Stomach (tissue), 9 donors: Measurements from ENCODE around the gene FGD3. TPM values are rescaled to one million over a fixed set of nuclear protein-coding genes. Genes with fewer than 3 reads are reported as not detected.

Source experiments
- DNase-seq, 2 donors: peaks; one replicate each; pipeline versions ENCODE4 v3.0.0 to v3.0.0-alpha.2; 2013 to 2019
- H3K27ac ChIP-seq, 5 donors: fragments of 200-600 bp in 4 of 5; sonication (generic) in 4 of 5; one replicate each; pipeline ENCODE4 v1.5.1; 2013 to 2019; ENCODE audit warnings: mild to moderate bottlenecking in 1 of 5, moderate library complexity in 1 of 5
- H3K27me3 ChIP-seq, 3 donors: fragments of 200-600 bp; sonication (generic); one replicate each; pipeline ENCODE4 v1.5.1; 2017 to 2019; ENCODE audit warnings: mixed run types in 1 of 3
- H3K36me3 ChIP-seq, 4 donors: fragments of 200-600 bp; sonication (generic); 1 replicate in 3 of 4; 2 replicates in 1 of 4; pipeline ENCODE4 v1.5.1; 2016 to 2019
- H3K4me1 ChIP-seq, 4 donors: fragments of 200-600 bp; sonication (generic); one replicate each; pipeline ENCODE4 v1.5.1; 2016 to 2019
- H3K4me3 ChIP-seq, 4 donors: fragments of 200-600 bp; sonication (generic) in 3 of 4; one replicate each; pipeline ENCODE4 v1.5.1; 2016 to 2019; ENCODE audit warnings: mild to moderate bottlenecking in 1 of 4
- H3K9me3 ChIP-seq, 4 donors: fragments of 200-600 bp; sonication (generic); one replicate each; pipeline ENCODE4 v1.5.1; 2016 to 2019
- EP300 ChIP-seq: sonication (generic); formaldehyde crosslinking; IDR thresholded peaks from one replicate; pipeline ENCODE4 v1.6.1; 2017; ENCODE audit warnings: antibody characterized with exemption
- POLR2A ChIP-seq, 4 donors: fragments of 450-650 bp; IDR thresholded peaks; one replicate each; pipeline ENCODE4 v1.6.1; 2016; ENCODE audit warnings: antibody characterized with exemption in 4 of 4, control low read depth in 2 of 4, mild to moderate bottlenecking in 1 of 4, moderate library complexity in 1 of 4
- POLR2AphosphoS5 ChIP-seq, 3 donors: sonication (generic); formaldehyde crosslinking; IDR thresholded peaks; one replicate each; pipeline ENCODE4 v1.6.1; 2016; ENCODE audit warnings: antibody characterized with exemption in 3 of 3
- WGBS, 5 donors: extraction: QIAGEN DNeasy Blood & Tissue Kit in 3 of 5; methylation state at CpG; one replicate each; pipeline versions ENCODE4 v1.1.5 to v1.1.7; 2013 to 2018; 5-methylcytosine and 5-hydroxymethylcytosine counted together
- intact Hi-C: fragments of 100-400 bp; cut with DNase I; formaldehyde crosslinking; loops from one replicate; pipeline ENCODE4 v1.15.1; 2023; ENCODE audit warnings: low total_unique reads
- polyA plus RNA-seq, 3 donors: library from polyadenylated mRNA; stranded (reverse); fragments of 200-250 nt; gene quantifications; one replicate each; pipeline ENCODE4 v1.2.3, GENCODE V29; 2013
- total RNA-seq, 5 donors: library from RNA; depleted of rRNA; stranded (reverse); fragments of >200 nt; gene quantifications; one replicate each; pipeline versions ENCODE4 v1.1.0 to v1.2.3, GENCODE V29; 2014 to 2016
- TF ChIP-seq, protein P1 (sequence below), 7 experiments: fragments of 450-650 bp in 4 of 7; fragments of 200-600 bp in 3 of 7; sonication (generic) in 3 of 7; IDR thresholded peaks; one replicate each; pipeline ENCODE4 v1.5.1; 2016 to 2019; ENCODE audit warnings: antibody characterized with exemption in 7 of 7, control low read depth in 2 of 7, mild to moderate bottlenecking in 1 of 7
- donor health status: healthy with polysubstance abuse.
- donor health status: Bipolar disorder and iron deficiency.
- donor health status: healthy.

FGD3 gene
- total and polyA plus RNA-seq, 8 donors: 1.7 to 8.8 (median 2.4) TPM

DNA sequence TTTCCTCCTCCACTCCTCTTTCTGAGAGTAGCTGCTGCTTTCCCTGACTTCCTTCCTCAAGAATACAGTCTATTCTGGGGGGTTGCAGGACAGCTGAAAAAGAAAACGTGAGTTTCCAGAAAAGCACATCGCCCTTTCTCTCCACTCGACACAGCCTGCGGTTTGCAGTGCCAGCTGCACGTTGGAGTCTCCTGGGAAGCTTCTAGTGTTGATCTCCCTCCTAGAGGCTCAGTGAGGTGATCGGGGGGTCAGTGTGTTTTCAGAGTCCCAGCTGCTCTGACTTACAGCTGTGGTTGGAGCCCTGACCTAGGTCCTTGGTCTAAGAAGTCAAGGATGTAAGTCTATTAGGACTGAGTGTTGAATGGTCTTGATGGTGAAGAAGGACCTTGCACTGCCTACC, 86.2 kb downstream of the FGD3 start:
- Histone ChIP-seq H3K4me1 (peaks cover 0 to 46% (median 2%) of the 10 kb centered on the region in 4 donors), H3K9me3 (no peaks in the 10 kb centered on the region), H3K36me3 (peaks cover 0 to 28% (median 3%) of the 10 kb centered on the region in 4 donors), H3K27ac (no peak overlapping the region), H3K27me3 (peaks cover 0 to 5% (median 0%) of the 10 kb centered on the region in 3 donors), H3K4me3 (no peak overlapping the region)
- 47 to 67% (median 62%) methylated on average over 6 of the region's 6 CpGs for WGBS, 5 donors
- DNase-seq: peak in 1 of 2 donors; percentile 48
- intact Hi-C loops: no loop called here
- no peak for TF ChIP-seq POLR2A (IDR thresholded peaks at IDR 0.05)
- TF ChIP-seq POLR2AphosphoS5 (IDR thresholded peaks at IDR 0.05): no peak
- TF ChIP-seq EP300: no peak
- TF ChIP-seq, protein P1, sequence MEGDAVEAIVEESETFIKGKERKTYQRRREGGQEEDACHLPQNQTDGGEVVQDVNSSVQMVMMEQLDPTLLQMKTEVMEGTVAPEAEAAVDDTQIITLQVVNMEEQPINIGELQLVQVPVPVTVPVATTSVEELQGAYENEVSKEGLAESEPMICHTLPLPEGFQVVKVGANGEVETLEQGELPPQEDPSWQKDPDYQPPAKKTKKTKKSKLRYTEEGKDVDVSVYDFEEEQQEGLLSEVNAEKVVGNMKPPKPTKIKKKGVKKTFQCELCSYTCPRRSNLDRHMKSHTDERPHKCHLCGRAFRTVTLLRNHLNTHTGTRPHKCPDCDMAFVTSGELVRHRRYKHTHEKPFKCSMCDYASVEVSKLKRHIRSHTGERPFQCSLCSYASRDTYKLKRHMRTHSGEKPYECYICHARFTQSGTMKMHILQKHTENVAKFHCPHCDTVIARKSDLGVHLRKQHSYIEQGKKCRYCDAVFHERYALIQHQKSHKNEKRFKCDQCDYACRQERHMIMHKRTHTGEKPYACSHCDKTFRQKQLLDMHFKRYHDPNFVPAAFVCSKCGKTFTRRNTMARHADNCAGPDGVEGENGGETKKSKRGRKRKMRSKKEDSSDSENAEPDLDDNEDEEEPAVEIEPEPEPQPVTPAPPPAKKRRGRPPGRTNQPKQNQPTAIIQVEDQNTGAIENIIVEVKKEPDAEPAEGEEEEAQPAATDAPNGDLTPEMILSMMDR (IDR thresholded peaks at IDR 0.05): no peak

DNA sequence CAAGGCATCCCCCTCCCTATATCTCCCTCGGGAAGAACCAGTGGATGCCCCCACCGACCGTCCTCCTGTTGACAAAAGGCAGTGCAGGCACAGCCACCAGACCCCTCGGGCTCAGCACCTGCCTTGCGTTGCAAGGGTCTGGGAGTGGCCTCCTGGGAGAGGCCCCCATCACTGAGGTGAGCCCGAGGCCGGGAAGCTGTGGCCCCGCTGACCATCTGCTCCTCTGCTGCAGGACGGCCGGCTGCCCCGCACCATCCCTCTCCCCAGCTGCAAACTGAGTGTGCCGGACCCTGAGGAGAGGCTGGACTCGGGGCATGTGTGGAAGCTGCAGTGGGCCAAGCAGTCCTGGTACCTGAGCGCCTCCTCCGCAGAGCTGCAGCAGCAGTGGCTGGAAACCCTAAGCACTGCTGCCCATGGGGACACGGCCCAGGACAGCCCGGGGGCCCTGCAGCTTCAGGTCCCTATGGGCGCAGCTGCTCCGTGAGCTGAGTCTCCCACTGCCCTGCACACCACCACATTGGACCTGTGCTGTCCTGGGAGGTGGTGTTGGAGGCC, 87.9 kb downstream of the FGD3 start:
- Histone ChIP-seq H3K9me3 (no peaks in the 10 kb centered on the region), H3K27ac (no peak overlapping the region), H3K4me1 (peaks cover 0 to 44% (median 2%) of the 10 kb centered on the region in 4 donors), H3K4me3 (no peak overlapping the region), H3K36me3 (peaks cover 0 to 23% (median 3%) of the 10 kb centered on the region in 4 donors), H3K27me3 (peaks cover 0 to 5% (median 0%) of the 10 kb centered on the region in 3 donors)
- no peak for TF ChIP-seq POLR2AphosphoS5 (IDR thresholded peaks at IDR 0.05)
- no peak for TF ChIP-seq POLR2A (IDR thresholded peaks at IDR 0.05)
- no peak for TF ChIP-seq EP300
- TF ChIP-seq, protein P1 (IDR thresholded peaks at IDR 0.05): no peak
- 84 to 93% (median 89%) methylated on average over 4 to 19 of the region's 19 CpGs for WGBS, 5 donors
- no peak for DNase-seq
- intact Hi-C loops: no loop called here

DNA sequence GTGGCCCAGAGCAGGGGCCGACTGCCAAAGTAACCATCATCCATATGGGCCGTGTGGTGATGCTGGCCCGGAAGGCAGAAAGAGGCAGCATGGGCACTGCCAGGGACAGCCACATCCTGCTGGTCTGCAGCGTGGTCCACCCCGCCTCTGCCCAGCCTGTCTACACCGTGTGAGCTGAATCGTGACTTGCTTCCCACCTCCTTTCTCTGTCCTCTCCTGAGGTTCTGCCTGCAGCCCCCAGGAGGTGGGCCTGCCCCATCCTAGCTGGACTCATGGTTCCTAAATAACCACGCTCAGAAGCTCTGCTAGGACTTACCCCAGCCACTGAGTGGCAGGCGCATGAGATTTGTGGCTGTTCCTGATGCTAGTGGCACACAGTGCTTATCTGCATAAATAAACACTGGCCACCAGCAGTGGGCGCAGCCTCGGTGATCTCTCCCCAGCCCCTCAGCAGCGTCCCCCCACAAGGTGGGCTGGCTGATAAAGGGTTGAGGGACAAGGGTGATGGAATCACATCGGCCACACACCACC, 88.6 kb downstream of the FGD3 start:
- TF ChIP-seq EP300 (no peak), POLR2AphosphoS5 (IDR thresholded peaks at IDR 0.05) (no peak), POLR2A (IDR thresholded peaks at IDR 0.05) (no peak)
- TF ChIP-seq, protein P1 (IDR thresholded peaks at IDR 0.05): no peak
- 52 to 71% (median 56%) methylated on average over 11 to 13 of the region's 13 CpGs for WGBS, 5 donors
- Histone ChIP-seq H3K9me3 (no peaks in the 10 kb centered on the region), H3K36me3 (peaks cover 0 to 23% (median 3%) of the 10 kb centered on the region in 4 donors), H3K4me1 (peaks cover 0 to 44% (median 2%) of the 10 kb centered on the region in 4 donors), H3K27me3 (peaks cover 0 to 5% (median 0%) of the 10 kb centered on the region in 3 donors), H3K4me3 (no peak overlapping the region), H3K27ac (no peak overlapping the region)
- intact Hi-C loops: no loop called here
- DNase-seq: no peak

DNA sequence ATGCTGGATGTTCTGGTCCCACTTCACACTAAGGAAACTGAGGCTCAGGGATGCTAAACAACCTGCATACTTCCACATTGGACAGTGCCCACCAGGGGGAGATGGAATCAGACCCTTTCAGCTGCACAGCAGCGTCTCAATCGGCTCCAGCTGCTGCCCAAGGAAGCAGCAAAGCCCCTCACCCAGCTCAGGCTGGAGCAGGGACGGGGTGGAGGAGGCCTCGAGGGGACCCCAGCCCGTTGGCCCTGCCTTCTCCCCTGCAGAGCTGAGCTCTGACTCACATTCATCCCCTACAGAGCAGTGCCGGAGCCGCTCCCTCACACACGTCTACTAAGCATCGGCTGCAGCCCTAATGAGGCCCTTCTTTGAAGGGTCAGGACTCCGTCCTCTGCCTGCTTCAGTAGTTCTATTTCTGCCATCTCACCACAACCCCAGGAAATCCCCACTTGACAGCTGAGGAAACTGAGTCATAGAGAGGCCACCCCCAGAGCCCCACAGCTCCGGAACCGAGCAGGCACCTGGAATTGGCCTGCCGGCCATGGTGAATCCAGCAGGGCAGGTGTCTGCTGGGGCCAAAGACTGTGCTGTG, 89.7 kb downstream of the FGD3 start:
- H3K27ac ChIP-seq: no peak overlapping the region
- H3K9me3 ChIP-seq: no peaks in the 10 kb centered on the region
- H3K4me1 ChIP-seq: peaks cover 0 to 39% (median 2%) of the 10 kb centered on the region in 4 donors
- DNase-seq: no peak
- intact Hi-C loops: no loop called here
- WGBS, 5 donors: 74 to 86% (median 78%) methylated on average over 7 to 13 of the region's 13 CpGs
- no peak overlapping the region for H3K4me3 ChIP-seq
- TF ChIP-seq POLR2A (IDR thresholded peaks at IDR 0.05): no peak
- no peak for TF ChIP-seq POLR2AphosphoS5 (IDR thresholded peaks at IDR 0.05)
- TF ChIP-seq, protein P1 (IDR thresholded peaks at IDR 0.05): no peak
- TF ChIP-seq EP300: no peak
- H3K36me3 ChIP-seq: peaks cover 0 to 19% (median 0%) of the 10 kb centered on the region in 4 donors
- peaks cover 0 to 5% (median 0%) of the 10 kb centered on the region in 3 donors for H3K27me3 ChIP-seq
